Kidney (tissue), 14 donors: ENCODE measurements around the gene KCNAB2. TPM values are rescaled to one million over a fixed set of nuclear protein-coding genes. Genes with fewer than 3 reads are reported as not detected.
A peak's percentile ranks its signal among the peaks of the same experiment; 100 is the strongest.

Source experiments
- DNase-seq, 5 donors: peaks; one replicate each; pipeline ENCODE4 v3.0.0-alpha.2; 2013 to 2020
- FAIRE-seq: peaks from 2 replicates; lab custom pipeline; 2012; peaks lifted over from hg19 to GRCh38; lab: Jason Lieb, UNC
- H3K27ac ChIP-seq, 2 donors: one replicate each; pipeline ENCODE4 v1.7.0; 2013; ENCODE audit warnings: low read depth in 2 of 2, low read length in 2 of 2, inconsistent platforms in 1 of 2
- H3K27me3 ChIP-seq: one replicate; pipeline ENCODE4 v1.7.1; 2013; ENCODE audit warnings: low read length, inconsistent platforms; ENCODE audit not compliant: control insufficient read depth, insufficient read depth
- H3K36me3 ChIP-seq, 3 donors: one replicate each; pipeline versions ENCODE4 v1.7.0 to v1.7.1; 2013; ENCODE audit warnings: low read length in 3 of 3, control low read depth in 1 of 3, inconsistent platforms in 1 of 3; ENCODE audit not compliant: insufficient read depth in 3 of 3, control insufficient read depth in 2 of 3
- H3K4me1 ChIP-seq, 3 donors: one replicate each; pipeline versions ENCODE4 v1.7.0 to v1.7.1; 2013; ENCODE audit warnings: low read length in 3 of 3, inconsistent platforms in 1 of 3, low read depth in 1 of 3; ENCODE audit not compliant: control insufficient read depth in 2 of 3, insufficient read depth in 2 of 3
- H3K4me3 ChIP-seq, 3 donors: one replicate each; pipeline versions ENCODE4 v1.7.0 to v1.8.1; 2013; ENCODE audit warnings: low read length in 3 of 3, control low read depth in 1 of 3, inconsistent platforms in 1 of 3
- H3K9ac ChIP-seq, 3 donors: one replicate each; pipeline versions ENCODE4 v1.7.0 to v1.7.1; 2013; ENCODE audit warnings: low read length in 3 of 3, control low read depth in 1 of 3, inconsistent platforms in 1 of 3
- H3K9me3 ChIP-seq, 3 donors: one replicate each; pipeline versions ENCODE4 v1.7.0 to v1.7.1; 2013; ENCODE audit warnings: low read length in 3 of 3, control low read depth in 1 of 3, inconsistent platforms in 1 of 3; ENCODE audit not compliant: control insufficient read depth in 2 of 3, insufficient read depth in 1 of 3
- CTCF ChIP-seq: IDR thresholded peaks from 3 replicates; pipeline ENCODE4 v1.5.1; 2012; ENCODE audit warnings: mild to moderate bottlenecking, moderate library complexity, borderline replicate concordance; ENCODE audit not compliant: insufficient read depth; ENCODE audit errors: extremely low read depth
- intact Hi-C: fragments of 100-400 bp; cut with DNase I; formaldehyde crosslinking; loops from one replicate; pipeline ENCODE4 v1.11.1; 2022
- polyA plus RNA-seq: library from polyadenylated mRNA; stranded (reverse); fragments of 350-450 nt; fragmentation: Illumina TruSeq; extraction: RNeasy Lipid Tissue Mini Kit (QIAGEN cat#74804); gene quantifications from one replicate; pipeline ENCODE4 v1.2.3, GENCODE V29; 2014; ENCODE audit warnings: low read depth, low replicate concordance; ENCODE audit not compliant: insufficient read depth
- total RNA-seq: library from RNA; stranded (reverse); fragmentation: NEBNext Ultra II Directional; extraction: Animal tissue kit (Norgen Biotek cat#: 25700); gene quantifications from one replicate; pipeline ENCODE4 v1.2.1, GENCODE V29; 2021
- donor health status: control.
- donor health status: control.
- donor health status: control.
- donor health status: control.
- donor health status: control.
- donor health status: DM: yes; HTN: yes; CAD: no.
- donor health status: Normal renal cell carcinoma (clear cell type).

Gene KCNAB2
- total and polyA plus RNA-seq, 2 donors from 2014 or later = 19.6 to 28.1 TPM

DNA sequence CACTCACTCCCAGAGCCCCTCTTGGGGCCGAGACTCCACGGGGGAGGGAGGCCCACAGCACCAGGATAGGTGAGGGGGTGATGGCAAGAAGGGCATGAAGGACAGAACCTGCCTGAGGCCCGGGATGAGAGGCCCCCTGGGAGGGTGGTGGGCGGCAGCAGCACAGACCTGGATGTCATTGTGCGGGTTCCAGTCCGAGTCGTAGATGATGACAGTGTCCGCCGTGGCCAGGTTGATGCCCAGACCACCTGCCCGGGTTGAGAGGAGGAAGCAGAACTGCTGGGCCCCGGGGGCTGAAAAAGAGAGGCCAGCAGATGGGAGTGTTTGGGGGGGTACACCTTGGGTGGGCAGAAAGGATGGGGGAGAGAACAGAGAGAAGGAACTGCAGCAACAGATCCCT lies 84.3 kb downstream of the KCNAB2 start:
- Histone ChIP-seq H3K27ac (no peak overlapping the region), H3K36me3 (no peaks in the 10 kb centered on the region), H3K27me3 (no peaks in the 10 kb centered on the region), H3K4me3 (no peak overlapping the region), H3K4me1 (peaks cover 0 to 2% (median 0%) of the 10 kb centered on the region in 3 donors), H3K9ac (no peak overlapping the region), H3K9me3 (peaks cover 0 to 7% (median 0%) of the 10 kb centered on the region in 3 donors)
- DNase-seq (peak in 2 of 5 donors; percentile 31 to 61), FAIRE-seq (no peak)
- TF ChIP-seq CTCF = no peak
- intact Hi-C loops = no loop called here

GRCh38 chr1:6130596-6130995 lies 84.9 kb downstream of the KCNAB2 start:
- intact Hi-C loops = no loop called here

GRCh38 chr1:6131561-6131960 lies 85.9 kb downstream of the KCNAB2 start:
- no peak for FAIRE-seq
- intact Hi-C loops = no loop called here

More at GRCh38 chr1:6130596-6130995, 84.9 kb downstream of the KCNAB2 start:
- Histone ChIP-seq H3K27ac (no peak overlapping the region), H3K4me3 (no peak overlapping the region), H3K4me1 (peaks cover 0 to 2% (median 0%) of the 10 kb centered on the region in 3 donors), H3K27me3 (no peaks in the 10 kb centered on the region), H3K9ac (no peak overlapping the region), H3K9me3 (peaks cover 0 to 7% (median 0%) of the 10 kb centered on the region in 3 donors), H3K36me3 (no peaks in the 10 kb centered on the region)
- no peak for FAIRE-seq
- DNase-seq = peak in 1 of 5 donors; percentile 49
- no peak for TF ChIP-seq CTCF

More at GRCh38 chr1:6131561-6131960, 85.9 kb downstream of the KCNAB2 start:
- DNase-seq = peak in 2 of 5 donors; percentile 25 to 27
- no peak for TF ChIP-seq CTCF
- Histone ChIP-seq H3K27me3 (no peaks in the 10 kb centered on the region), H3K9me3 (peaks cover 0 to 7% (median 0%) of the 10 kb centered on the region in 3 donors), H3K4me1 (peaks cover 0 to 2% (median 0%) of the 10 kb centered on the region in 3 donors), H3K36me3 (no peaks in the 10 kb centered on the region), H3K9ac (no peak overlapping the region), H3K4me3 (no peak overlapping the region), H3K27ac (no peak overlapping the region)
